ENCODE measurements around the gene VAC14. TPM values are rescaled to one million over a fixed set of nuclear protein-coding genes. Genes with fewer than 3 reads are reported as not detected.

Gene VAC14
- total and polyA plus RNA-seq, 2 experiments from 2014 or later: 42.3 to 77.7 TPM

GRCh38 chr16:70766176-70766575, 34.8 kb downstream of the VAC14 start:
- Histone ChIP-seq H3K9me2 (ENCODE audit: insufficient read depth) (no peaks in the 10 kb centered on the region), H2AFZ (no peak overlapping the region), H3K4me1 (ENCODE audit: insufficient read depth) (no peaks in the 10 kb centered on the region; the same call in 1 of the 2 replicates), H3K27ac (ENCODE audit: low read depth) (no peak overlapping the region), H3F3A (replicated peaks; ENCODE audit: low read depth) (peaks cover 4% of the 10 kb centered on the region; the same call in 1 of the 2 replicates), H3K4me3 (no peak overlapping the region), H4K20me1 (replicated peaks; ENCODE audit: insufficient read depth) (peaks cover 5% of the 10 kb centered on the region), H3K36me3 (ENCODE audit: insufficient read depth) (no peaks in the 10 kb centered on the region; the same call in 1 of the 2 replicates), H3K79me2 (replicated peaks; ENCODE audit: insufficient read depth) (no peaks in the 10 kb centered on the region), H3K4me2 (no peak overlapping the region), H3K27me3 (ENCODE audit: insufficient read depth) (no peaks in the 10 kb centered on the region)
- peaks cover 14% of the 10 kb centered on the region for H3K27me3 Mint-ChIP-seq (ENCODE audit: insufficient read depth, low read depth, poor library complexity)
- H3K4me3 Mint-ChIP-seq: no peak overlapping the region
- ATAC-seq (no peak), DNase-seq (ENCODE audit: low spot score) (no peak)
- no peak overlapping the region for H3K27ac Mint-ChIP-seq
- no peaks in the 10 kb centered on the region for H3K9me3 Mint-ChIP-seq
- TF ChIP-seq, protein P1, sequence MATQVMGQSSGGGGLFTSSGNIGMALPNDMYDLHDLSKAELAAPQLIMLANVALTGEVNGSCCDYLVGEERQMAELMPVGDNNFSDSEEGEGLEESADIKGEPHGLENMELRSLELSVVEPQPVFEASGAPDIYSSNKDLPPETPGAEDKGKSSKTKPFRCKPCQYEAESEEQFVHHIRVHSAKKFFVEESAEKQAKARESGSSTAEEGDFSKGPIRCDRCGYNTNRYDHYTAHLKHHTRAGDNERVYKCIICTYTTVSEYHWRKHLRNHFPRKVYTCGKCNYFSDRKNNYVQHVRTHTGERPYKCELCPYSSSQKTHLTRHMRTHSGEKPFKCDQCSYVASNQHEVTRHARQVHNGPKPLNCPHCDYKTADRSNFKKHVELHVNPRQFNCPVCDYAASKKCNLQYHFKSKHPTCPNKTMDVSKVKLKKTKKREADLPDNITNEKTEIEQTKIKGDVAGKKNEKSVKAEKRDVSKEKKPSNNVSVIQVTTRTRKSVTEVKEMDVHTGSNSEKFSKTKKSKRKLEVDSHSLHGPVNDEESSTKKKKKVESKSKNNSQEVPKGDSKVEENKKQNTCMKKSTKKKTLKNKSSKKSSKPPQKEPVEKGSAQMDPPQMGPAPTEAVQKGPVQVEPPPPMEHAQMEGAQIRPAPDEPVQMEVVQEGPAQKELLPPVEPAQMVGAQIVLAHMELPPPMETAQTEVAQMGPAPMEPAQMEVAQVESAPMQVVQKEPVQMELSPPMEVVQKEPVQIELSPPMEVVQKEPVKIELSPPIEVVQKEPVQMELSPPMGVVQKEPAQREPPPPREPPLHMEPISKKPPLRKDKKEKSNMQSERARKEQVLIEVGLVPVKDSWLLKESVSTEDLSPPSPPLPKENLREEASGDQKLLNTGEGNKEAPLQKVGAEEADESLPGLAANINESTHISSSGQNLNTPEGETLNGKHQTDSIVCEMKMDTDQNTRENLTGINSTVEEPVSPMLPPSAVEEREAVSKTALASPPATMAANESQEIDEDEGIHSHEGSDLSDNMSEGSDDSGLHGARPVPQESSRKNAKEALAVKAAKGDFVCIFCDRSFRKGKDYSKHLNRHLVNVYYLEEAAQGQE (IDR thresholded peaks at IDR 0.05; ENCODE audit: unreplicated experiment): no peak
- no peak for TF ChIP-seq ZNF331 (CRISPR knock-in tag; IDR thresholded peaks at IDR 0.05; ENCODE audit: low read depth)
- no peak for TF ChIP-seq STAT1 (IDR thresholded peaks at IDR 0.05; ENCODE audit: unreplicated experiment)
- TF ChIP-seq ZNF114 (CRISPR knock-in tag; IDR thresholded peaks at IDR 0.05): no peak
- TF ChIP-seq POLR2AphosphoS5 (IDR thresholded peaks at IDR 0.05; ENCODE audit: low read depth): no peak
- no peak for TF ChIP-seq JUNB (IDR thresholded peaks at IDR 0.05; ENCODE audit: unreplicated experiment)
- TF ChIP-seq CREB1 (CRISPR knock-in tag; IDR thresholded peaks at IDR 0.05; ENCODE audit: low read depth): no peak
- no peak for TF ChIP-seq CTCF (conservative IDR thresholded peaks at IDR 0.05; ENCODE audit: low read depth in 2 of 2)
- TF ChIP-seq NANOG (IDR thresholded peaks at IDR 0.05; ENCODE audit: borderline replicate concordance): no peak
- H3K4me1 Mint-ChIP-seq: peaks cover 2% of the 10 kb centered on the region
- peaks cover 16% of the 10 kb centered on the region for H3K36me3 Mint-ChIP-seq (ENCODE audit: low read depth)

- no peak overlapping the region for H3K4me3 ChIP-seq
- DNase-seq (ENCODE audit: low spot score) (no peak), ATAC-seq (no peak)
- H3F3A ChIP-seq (replicated peaks; ENCODE audit: low read depth): peaks cover 2% of the 10 kb centered on the region; the same call in 1 of the 2 replicates
- H3K27me3 ChIP-seq (ENCODE audit: insufficient read depth): no peaks in the 10 kb centered on the region
- H3K4me2 ChIP-seq: no peak overlapping the region
- H3K9me3 Mint-ChIP-seq: no peaks in the 10 kb centered on the region
- H3K79me2 ChIP-seq (replicated peaks; ENCODE audit: insufficient read depth): no peaks in the 10 kb centered on the region
- peaks cover 17% of the 10 kb centered on the region for H3K36me3 Mint-ChIP-seq (ENCODE audit: low read depth)
- H3K4me3 Mint-ChIP-seq: no peak overlapping the region
- H3K27ac ChIP-seq (ENCODE audit: low read depth): no peak overlapping the region
- H3K4me1 ChIP-seq (ENCODE audit: insufficient read depth): no peaks in the 10 kb centered on the region
- no peaks in the 10 kb centered on the region for H3K9me2 ChIP-seq (ENCODE audit: insufficient read depth)
- H3K27ac Mint-ChIP-seq: no peak overlapping the region
- no peak for TF ChIP-seq ETS1 (IDR thresholded peaks at IDR 0.05)
- TF ChIP-seq, protein P1 (IDR thresholded peaks at IDR 0.05; ENCODE audit: unreplicated experiment): no peak
- no peak for TF ChIP-seq STAT1 (IDR thresholded peaks at IDR 0.05; ENCODE audit: unreplicated experiment)
- no peak for TF ChIP-seq NANOG (IDR thresholded peaks at IDR 0.05; ENCODE audit: borderline replicate concordance)
- TF ChIP-seq ZNF331 (CRISPR knock-in tag; IDR thresholded peaks at IDR 0.05; ENCODE audit: low read depth): no peak
- peaks cover 7% of the 10 kb centered on the region for H3K4me1 Mint-ChIP-seq
- no peaks in the 10 kb centered on the region; the same call in 1 of the 2 replicates for H3K36me3 ChIP-seq (ENCODE audit: insufficient read depth)
- peaks cover 14% of the 10 kb centered on the region for H3K27me3 Mint-ChIP-seq (ENCODE audit: insufficient read depth, low read depth, poor library complexity)
- no peak overlapping the region for H2AFZ ChIP-seq
- H4K20me1 ChIP-seq (replicated peaks; ENCODE audit: insufficient read depth): peaks cover under 1% of the 10 kb centered on the region; the same call in 1 of the 2 replicates
Measured at GRCh38 chr16:70765491-70765890, 35.5 kb downstream of the VAC14 start.

All from GM23338 (cell line).